Measurements from ENCODE around the gene TJP2.

Gene TJP2

GRCh38 chr9:69186841-69187611, 12.9 kb downstream of the TJP2 start:
- Histone ChIP-seq H3K27ac (ENCODE audit: extremely low read depth, low read depth, low read length) (no peak overlapping the region), H3K4me3 (ENCODE audit: low read depth, low read length) (no peak overlapping the region), H3K36me3 (ENCODE audit: control insufficient read depth in 2 of 2, insufficient read depth in 1 of 2, low read length in 2 of 2) (no peaks in the 10 kb centered on the region), H3K4me1 (ENCODE audit: control insufficient read depth, insufficient read depth, low read length) (no peaks in the 10 kb centered on the region), H3K9me3 (ENCODE audit: control insufficient read depth, insufficient read depth, low read depth, low read length) (no peaks in the 10 kb centered on the region)
- ChIA-PET POLR2A (interaction anchor here (0.8 kb wide), 1 partner anchor 13 kb away, joined by 4 read pairs; no protein-coding TSS in a partner anchor), CTCF (interaction anchor here (0.6 to 2.3 kb wide), 9 partner anchors 10 to 151 kb away, joined by 3 to 9 read pairs (median 3); partner anchors contain the start of gene FXN)
- TF ChIP-seq ZNF292 (tag by site-specific recombination; IDR thresholded peaks at IDR 0.05; ENCODE audit: borderline replicate concordance, low read depth): no peak
- TF ChIP-seq HOXD13 (CRISPR knock-in tag; IDR thresholded peaks at IDR 0.05; ENCODE audit: borderline replicate concordance): no peak
- TF ChIP-seq ZNF416 (tag by site-specific recombination; IDR thresholded peaks at IDR 0.05): no peak
- TF ChIP-seq SCRT1 (tag by site-specific recombination; IDR thresholded peaks at IDR 0.05; ENCODE audit: borderline replicate concordance): no peak
- no peak for TF ChIP-seq ZNF302 (tag by site-specific recombination; IDR thresholded peaks at IDR 0.05; ENCODE audit: low read depth)
- TF ChIP-seq, protein P1, sequence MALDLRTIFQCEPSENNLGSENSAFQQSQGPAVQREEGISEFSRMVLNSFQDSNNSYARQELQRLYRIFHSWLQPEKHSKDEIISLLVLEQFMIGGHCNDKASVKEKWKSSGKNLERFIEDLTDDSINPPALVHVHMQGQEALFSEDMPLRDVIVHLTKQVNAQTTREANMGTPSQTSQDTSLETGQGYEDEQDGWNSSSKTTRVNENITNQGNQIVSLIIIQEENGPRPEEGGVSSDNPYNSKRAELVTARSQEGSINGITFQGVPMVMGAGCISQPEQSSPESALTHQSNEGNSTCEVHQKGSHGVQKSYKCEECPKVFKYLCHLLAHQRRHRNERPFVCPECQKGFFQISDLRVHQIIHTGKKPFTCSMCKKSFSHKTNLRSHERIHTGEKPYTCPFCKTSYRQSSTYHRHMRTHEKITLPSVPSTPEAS (tag by site-specific recombination; IDR thresholded peaks at IDR 0.05): no peak
- no peak for TF ChIP-seq ZNF626 (tag by site-specific recombination; IDR thresholded peaks at IDR 0.05)
- TF ChIP-seq, protein P2, sequence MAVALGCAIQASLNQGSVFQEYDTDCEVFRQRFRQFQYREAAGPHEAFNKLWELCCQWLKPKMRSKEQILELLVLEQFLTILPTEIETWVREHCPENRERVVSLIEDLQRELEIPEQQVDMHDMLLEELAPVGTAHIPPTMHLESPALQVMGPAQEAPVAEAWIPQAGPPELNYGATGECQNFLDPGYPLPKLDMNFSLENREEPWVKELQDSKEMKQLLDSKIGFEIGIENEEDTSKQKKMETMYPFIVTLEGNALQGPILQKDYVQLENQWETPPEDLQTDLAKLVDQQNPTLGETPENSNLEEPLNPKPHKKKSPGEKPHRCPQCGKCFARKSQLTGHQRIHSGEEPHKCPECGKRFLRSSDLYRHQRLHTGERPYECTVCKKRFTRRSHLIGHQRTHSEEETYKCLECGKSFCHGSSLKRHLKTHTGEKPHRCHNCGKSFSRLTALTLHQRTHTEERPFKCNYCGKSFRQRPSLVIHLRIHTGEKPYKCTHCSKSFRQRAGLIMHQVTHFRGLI (tag by site-specific recombination; IDR thresholded peaks at IDR 0.05): no peak
- TF ChIP-seq ZNF121 (tag by site-specific recombination; IDR thresholded peaks at IDR 0.05): no peak
- TF ChIP-seq, protein P3, sequence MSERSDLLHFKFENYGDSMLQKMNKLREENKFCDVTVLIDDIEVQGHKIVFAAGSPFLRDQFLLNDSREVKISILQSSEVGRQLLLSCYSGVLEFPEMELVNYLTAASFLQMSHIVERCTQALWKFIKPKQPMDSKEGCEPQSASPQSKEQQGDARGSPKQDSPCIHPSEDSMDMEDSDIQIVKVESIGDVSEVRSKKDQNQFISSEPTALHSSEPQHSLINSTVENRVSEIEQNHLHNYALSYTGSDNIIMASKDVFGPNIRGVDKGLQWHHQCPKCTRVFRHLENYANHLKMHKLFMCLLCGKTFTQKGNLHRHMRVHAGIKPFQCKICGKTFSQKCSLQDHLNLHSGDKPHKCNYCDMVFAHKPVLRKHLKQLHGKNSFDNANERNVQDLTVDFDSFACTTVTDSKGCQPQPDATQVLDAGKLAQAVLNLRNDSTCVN (tag by site-specific recombination; optimal IDR thresholded peaks at IDR 0.05): no peak
- TF ChIP-seq ZNF426 (tag by site-specific recombination; IDR thresholded peaks at IDR 0.05): no peak
- TF ChIP-seq ZBTB8A (tag by site-specific recombination; IDR thresholded peaks at IDR 0.05): no peak
- TF ChIP-seq, protein P4, sequence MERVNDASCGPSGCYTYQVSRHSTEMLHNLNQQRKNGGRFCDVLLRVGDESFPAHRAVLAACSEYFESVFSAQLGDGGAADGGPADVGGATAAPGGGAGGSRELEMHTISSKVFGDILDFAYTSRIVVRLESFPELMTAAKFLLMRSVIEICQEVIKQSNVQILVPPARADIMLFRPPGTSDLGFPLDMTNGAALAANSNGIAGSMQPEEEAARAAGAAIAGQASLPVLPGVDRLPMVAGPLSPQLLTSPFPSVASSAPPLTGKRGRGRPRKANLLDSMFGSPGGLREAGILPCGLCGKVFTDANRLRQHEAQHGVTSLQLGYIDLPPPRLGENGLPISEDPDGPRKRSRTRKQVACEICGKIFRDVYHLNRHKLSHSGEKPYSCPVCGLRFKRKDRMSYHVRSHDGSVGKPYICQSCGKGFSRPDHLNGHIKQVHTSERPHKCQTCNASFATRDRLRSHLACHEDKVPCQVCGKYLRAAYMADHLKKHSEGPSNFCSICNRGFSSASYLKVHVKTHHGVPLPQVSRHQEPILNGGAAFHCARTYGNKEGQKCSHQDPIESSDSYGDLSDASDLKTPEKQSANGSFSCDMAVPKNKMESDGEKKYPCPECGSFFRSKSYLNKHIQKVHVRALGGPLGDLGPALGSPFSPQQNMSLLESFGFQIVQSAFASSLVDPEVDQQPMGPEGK (tag by site-specific recombination; IDR thresholded peaks at IDR 0.05): no peak

DNA sequence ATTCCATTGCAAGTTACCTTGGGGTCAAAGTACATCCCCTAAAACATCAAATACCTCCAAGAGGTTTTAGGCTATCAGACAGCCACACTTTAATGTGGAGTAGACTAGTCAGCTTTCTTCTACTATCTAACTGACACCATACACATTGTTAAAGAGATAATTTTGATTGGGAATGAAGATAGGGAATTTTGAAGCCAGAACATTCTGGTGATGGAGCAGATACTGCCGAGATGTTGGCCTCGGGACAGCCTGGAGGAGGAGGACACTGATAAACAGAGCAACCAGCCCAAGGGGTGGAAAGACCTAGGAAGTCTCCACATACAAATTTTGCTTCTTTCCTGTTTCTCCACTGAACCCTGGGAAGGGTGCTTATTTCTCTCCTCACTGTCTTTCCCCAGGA, 14.9 kb downstream of the TJP2 start:
- Histone ChIP-seq H3K9me3 (ENCODE audit: control insufficient read depth, insufficient read depth, low read depth, low read length) (no peaks in the 10 kb centered on the region), H3K4me1 (ENCODE audit: control insufficient read depth, insufficient read depth, low read length) (no peaks in the 10 kb centered on the region), H3K27ac (ENCODE audit: extremely low read depth, low read depth, low read length) (no peak overlapping the region), H3K36me3 (ENCODE audit: control insufficient read depth in 2 of 2, insufficient read depth in 1 of 2, low read length in 2 of 2) (no peaks in the 10 kb centered on the region), H3K4me3 (ENCODE audit: low read depth, low read length) (no peak overlapping the region)
- CTCF ChIA-PET: interaction anchor here (0.5 kb wide), 1 partner anchor 157 kb away, joined by 3 read pairs; no protein-coding TSS in a partner anchor
- POLR2A ChIA-PET: no interaction called here
- TF ChIP-seq ZEB2 (tag by site-specific recombination; IDR thresholded peaks at IDR 0.05) (no peak), ZNF518A (tag by site-specific recombination; conservative IDR thresholded peaks at IDR 0.05; ENCODE audit: low read depth) (no peak), ZNF514 (tag by site-specific recombination; IDR thresholded peaks at IDR 0.05) (no peak), ZNF658 (tag by site-specific recombination; IDR thresholded peaks at IDR 0.05) (no peak), ZNF19 (tag by site-specific recombination; IDR thresholded peaks at IDR 0.05; ENCODE audit: low read depth) (no peak), ZNF473 (tag by site-specific recombination; IDR thresholded peaks at IDR 0.05) (no peak), HOXC10 (CRISPR knock-in tag; IDR thresholded peaks at IDR 0.05) (no peak), HOXA7 (CRISPR knock-in tag; IDR thresholded peaks at IDR 0.05; ENCODE audit: borderline replicate concordance) (no peak)
